Urothelium cell line (cell line): Measurements from ENCODE around the gene ARID5A.
A peak's percentile ranks its signal among the peaks of the same experiment; 100 is the strongest.

Source experiments
- DNase-seq: peaks from one replicate; pipeline ENCODE4 v3.0.0; 2011; ENCODE audit warnings: low spot score, mixed read lengths
- FAIRE-seq: peaks from 2 replicates; lab custom pipeline; 2011; peaks lifted over from hg19 to GRCh38; lab: Jason Lieb, UNC

ARID5A gene

GRCh38 chr2:96537734-96538486, 1.4 kb downstream of the ARID5A start:
- DNase-seq = no peak
- FAIRE-seq = no peak

GRCh38 chr2:96538487-96539214, 2.1 kb downstream of the ARID5A start:
- FAIRE-seq (no peak), DNase-seq (no peak)

GRCh38 chr2:96539215-96539920, 2.8 kb downstream of the ARID5A start:
- no peak for FAIRE-seq
- DNase-seq = no peak

DNA sequence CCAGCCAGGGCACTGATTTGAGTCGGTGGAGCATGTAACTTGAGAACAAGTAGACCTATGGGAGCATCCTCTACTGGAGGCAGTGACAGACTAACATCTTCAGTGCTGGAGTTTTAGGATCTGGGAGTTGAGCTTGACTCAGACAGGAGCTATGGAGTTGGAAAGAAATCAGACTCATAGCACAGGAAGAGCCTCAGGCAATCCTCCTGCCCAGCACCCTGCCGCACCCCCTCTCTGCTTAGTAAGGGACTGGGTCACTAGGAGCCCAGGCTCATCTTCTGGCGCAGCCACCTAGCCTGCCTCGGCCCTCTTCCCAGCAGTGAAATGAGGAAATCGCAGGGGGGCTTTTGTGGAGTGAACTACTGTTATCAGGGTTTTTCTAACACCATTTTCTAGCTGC, 3.6 kb downstream of the ARID5A start:
- DNase-seq (no peak), FAIRE-seq (no peak)

- DNase-seq = no peak
- FAIRE-seq = peak; percentile 69
Observed at GRCh38 chr2:96541398-96542152, 5.0 kb downstream of the ARID5A start.

DNA sequence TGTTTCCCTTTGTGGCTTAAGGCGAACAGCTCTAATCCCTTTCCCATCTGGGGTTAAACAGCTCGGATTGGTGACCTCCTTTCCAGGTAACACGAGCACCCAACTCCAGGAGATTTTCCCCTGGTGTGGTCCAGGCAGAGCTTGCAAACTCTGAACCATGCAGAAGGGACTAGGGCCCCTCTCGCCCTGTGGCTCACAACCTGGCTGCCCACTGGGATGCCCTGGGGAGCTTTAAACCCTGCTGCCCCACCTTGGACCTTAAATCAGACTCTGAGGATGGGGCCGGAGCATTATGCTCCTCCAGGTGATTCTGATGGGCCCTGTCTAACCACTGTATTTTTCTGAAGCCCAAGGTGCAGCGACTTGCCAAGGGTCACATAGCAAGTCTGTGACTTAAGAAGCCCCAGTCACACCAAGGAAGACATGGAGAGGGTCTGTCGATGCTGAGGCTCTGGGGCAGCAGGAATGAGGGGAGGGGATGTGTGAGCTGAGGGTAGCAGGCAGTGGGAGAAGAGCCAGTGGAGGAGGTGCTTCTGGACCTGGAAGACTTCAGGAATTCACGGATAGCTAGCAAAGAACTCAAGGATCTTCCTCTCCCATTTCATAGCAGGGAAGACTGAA, 5.9 kb downstream of the ARID5A start:
- FAIRE-seq = peak; percentile 17

DNA sequence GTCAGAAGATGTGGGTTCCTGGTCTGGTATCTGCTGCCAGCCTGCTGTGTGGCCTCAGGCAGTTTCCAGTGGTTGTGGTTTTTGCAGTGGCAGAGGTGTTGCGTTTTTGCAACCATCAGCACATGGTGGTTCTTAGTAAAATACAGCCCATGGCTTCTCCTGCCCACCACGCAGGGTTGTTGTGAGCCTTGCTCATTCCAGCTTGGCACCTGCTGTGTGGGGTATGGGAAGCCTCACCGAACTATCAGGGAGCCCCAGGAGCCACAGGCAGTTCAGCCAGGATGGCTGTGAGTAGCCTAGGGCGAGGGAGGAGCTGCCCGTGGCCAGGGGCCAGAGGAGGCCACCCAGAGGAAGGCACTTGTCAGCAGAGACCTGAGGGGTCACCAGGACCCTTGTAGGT, 9.8 kb downstream of the ARID5A start:
- FAIRE-seq = no peak
- no peak for DNase-seq

More for the DNA sequence above, 5.9 kb downstream of the ARID5A start:
- no peak for DNase-seq

DNA sequence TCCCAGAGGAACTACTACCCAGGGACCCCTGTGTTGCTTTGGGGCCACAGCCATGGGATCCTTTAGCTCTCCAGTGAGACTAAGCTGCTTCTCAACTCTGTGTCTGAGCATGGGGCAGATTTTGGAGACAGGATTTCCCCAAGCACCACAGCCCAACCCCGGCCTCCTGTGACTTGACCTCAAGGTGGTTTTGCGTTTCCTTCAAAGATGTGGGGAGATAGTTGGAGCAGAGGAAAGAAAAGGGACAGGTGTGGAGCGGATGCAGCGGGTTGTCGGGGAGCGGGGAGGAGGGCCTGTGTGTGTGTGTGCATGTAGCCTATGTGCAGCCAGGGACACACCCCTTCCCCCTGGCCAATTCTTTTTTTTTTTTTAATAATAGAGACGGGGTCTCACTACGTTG, 10.2 kb downstream of the ARID5A start:
- DNase-seq (no peak), FAIRE-seq (no peak)

GRCh38 chr2:96547203-96547641, 10.7 kb downstream of the ARID5A start:
- FAIRE-seq = no peak
- DNase-seq = no peak

DNA sequence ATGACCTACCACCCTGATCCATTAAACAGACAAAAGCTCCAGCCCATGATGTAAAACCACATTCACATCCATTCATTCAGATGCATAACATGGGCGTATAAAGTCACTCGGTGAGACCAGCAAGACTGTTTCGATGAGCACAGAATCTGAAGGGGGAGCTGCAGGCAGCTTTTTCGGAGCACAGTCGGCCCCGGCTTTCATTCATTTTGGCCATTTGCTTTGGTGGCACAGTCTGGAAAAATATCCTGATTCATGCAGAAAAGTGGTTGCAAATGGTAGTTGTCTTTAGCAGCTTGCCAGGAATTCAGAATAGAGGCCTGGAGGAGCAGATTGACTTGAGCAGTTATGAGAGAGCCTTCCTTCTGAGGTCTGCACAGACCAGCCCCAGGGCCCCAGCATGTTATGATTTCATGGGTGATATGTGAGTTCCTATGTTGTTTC, 11.2 kb downstream of the ARID5A start:
- no peak for DNase-seq
- no peak for FAIRE-seq

GRCh38 chr2:96548558-96549465, 12.3 kb downstream of the ARID5A start:
- FAIRE-seq = no peak
- no peak for DNase-seq

DNA sequence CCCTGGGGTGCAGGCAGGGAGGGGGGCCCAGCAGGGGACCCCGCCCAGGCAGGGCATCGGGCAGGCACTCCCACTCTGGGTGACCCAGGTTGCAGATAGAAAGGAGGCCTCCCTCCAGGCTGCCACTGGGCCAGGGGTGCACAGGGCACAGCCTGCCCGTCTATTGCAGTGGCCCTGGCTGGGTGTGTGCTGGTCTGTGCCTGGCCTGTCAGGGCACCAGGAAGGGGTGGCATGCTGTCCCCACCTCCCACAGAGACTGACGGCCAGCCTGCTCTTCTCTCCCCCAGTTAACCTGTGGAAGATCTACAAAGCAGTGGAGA, 12.9 kb downstream of the ARID5A start:
- FAIRE-seq (peak; percentile 27), DNase-seq (no peak)

DNA sequence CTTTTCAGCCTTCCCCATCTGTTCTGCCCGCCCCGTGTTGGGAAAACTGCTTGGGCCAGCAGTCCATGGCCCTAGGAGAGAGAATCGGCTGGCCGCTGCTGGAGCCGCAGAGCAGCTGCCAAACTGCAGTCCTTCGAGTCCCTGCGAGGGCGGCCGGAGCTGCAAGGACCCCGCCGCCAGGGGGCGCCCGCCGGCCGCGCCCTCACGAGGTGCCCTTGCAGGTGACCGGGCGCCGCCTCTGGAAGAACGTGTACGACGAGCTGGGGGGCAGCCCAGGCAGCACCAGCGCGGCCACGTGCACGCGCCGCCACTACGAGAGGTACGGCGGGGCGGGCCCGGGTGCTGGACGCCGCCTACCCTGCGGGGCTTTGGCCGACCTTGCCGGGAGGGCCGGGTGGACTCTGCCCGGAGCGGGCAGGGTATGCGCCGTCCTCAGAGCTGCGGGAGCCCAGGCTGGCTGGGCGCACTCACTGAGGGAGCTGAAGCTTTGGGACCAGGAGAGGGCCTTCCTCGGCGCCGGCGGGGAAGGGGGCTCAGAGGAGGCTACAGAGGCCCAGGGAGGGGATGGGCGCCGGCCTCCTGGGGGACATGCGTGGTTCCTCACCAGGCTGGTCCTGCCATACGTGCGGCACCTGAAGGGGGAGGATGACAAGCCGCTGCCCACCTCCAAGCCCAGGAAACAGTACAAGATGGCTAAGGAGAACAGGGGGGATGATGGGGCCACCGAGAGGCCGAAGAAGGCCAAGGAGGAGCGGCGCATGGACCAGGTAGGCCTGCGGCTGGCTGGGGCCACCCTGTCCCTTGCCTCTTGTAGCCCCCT, 13.6 kb downstream of the ARID5A start:
- FAIRE-seq = no peak

DNA sequence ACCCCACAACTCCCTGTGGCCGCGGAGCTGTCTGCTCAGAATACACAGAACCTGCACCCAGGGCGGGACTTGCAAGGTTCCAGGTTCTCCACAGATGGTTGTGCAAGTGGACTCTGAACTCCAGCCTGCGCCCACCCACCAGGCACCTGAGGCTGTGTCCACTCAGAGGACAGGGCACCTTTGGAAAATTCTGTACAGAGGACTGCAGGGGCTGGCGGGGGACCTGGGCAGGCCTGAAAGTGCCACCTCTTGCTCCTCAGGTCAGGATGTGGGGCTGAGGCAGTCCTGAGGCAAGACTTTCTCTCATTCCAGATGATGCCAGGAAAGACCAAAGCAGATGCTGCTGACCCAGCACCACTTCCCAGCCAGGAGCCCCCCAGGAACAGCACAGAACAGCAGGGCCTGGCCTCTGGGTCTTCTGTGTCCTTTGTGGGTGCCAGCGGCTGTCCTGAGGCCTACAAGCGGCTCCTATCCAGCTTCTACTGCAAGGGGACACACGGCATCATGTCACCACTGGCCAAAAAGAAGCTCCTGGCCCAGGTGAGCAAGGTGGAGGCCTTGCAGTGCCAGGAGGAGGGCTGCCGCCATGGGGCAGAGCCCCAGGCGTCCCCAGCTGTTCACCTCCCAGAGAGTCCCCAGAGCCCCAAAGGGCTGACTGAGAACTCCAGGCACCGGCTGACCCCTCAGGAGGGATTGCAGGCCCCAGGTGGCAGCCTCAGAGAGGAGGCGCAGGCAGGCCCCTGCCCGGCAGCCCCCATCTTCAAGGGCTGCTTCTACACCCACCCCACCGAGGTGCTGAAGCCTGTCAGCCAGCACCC, 14.4 kb downstream of the ARID5A start:
- DNase-seq = no peak
- FAIRE-seq = no peak

More for the DNA sequence above, 13.6 kb downstream of the ARID5A start:
- DNase-seq = peak; percentile 74

DNA sequence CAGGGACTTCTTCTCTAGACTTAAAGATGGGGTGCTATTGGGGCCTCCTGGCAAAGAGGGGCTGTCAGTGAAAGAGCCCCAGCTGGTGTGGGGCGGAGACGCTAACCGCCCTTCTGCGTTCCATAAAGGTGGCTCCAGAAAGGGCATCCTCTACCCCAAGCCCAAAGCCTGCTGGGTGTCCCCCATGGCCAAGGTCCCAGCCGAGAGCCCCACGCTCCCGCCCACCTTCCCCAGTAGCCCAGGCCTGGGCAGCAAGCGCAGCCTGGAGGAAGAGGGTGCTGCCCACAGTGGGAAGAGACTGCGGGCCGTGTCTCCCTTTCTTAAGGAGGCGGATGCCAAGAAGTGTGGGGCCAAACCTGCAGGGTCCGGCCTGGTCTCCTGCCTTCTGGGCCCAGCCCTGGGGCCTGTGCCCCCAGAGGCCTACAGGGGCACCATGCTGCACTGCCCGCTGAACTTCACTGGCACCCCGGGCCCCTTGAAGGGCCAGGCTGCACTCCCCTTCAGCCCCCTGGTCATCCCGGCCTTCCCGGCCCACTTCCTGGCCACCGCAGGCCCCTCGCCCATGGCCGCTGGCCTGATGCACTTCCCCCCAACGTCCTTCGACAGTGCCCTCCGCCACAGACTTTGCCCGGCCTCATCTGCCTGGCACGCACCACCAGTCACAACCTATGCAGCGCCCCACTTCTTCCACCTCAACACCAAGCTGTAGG, 15.2 kb downstream of the ARID5A start:
- FAIRE-seq (no peak), DNase-seq (no peak)

- no peak for DNase-seq
- no peak for FAIRE-seq
Observed at GRCh38 chr2:96552315-96553175, 16.0 kb downstream of the ARID5A start.
